HEK293 (cell line): Measurements from ENCODE around the gene ALOX15.

Experiments
- ZNF501 ChIP-seq: fragments of 450-650 bp; formaldehyde crosslinking; IDR thresholded peaks from 2 replicates; pipeline ENCODE4 v1.5.1; 2016; ENCODE audit warnings: missing biosample characterization, missing genetic modification characterization
- ZXDB ChIP-seq: fragments of 450-650 bp; formaldehyde crosslinking; IDR thresholded peaks from 2 replicates; pipeline ENCODE4 v1.5.1; 2016; ENCODE audit warnings: missing biosample characterization, missing genetic modification characterization
- TF ChIP-seq, protein P1 (sequence below): fragments of 450-650 bp; formaldehyde crosslinking; IDR thresholded peaks from 2 replicates; pipeline ENCODE4 v1.5.1; 2016; ENCODE audit warnings: missing biosample characterization, missing genetic modification characterization

DNA sequence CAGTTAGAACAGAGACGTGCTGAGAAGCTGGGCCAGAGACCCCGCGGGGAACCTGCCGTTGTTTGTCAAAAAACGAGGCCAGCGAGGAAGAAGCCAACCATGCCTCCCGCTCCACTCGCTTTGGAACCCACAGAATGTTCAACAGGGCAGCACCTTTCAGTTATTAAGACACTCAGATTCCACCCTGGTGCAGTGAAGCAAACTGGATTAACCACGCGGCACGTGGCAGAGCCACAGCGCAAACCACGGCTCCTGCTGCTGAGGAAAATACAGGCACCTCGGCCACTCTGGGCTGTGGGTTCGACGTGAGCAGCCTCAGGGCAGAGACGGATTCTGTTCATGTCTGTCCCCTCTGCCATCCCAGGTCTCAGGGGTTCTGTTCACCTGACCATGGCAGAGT lies 24.4 kb downstream of the ALOX15 start:
- TF ChIP-seq ZXDB (tag by site-specific recombination) (no peak), ZNF501 (tag by site-specific recombination) (no peak)
- TF ChIP-seq, protein P1, sequence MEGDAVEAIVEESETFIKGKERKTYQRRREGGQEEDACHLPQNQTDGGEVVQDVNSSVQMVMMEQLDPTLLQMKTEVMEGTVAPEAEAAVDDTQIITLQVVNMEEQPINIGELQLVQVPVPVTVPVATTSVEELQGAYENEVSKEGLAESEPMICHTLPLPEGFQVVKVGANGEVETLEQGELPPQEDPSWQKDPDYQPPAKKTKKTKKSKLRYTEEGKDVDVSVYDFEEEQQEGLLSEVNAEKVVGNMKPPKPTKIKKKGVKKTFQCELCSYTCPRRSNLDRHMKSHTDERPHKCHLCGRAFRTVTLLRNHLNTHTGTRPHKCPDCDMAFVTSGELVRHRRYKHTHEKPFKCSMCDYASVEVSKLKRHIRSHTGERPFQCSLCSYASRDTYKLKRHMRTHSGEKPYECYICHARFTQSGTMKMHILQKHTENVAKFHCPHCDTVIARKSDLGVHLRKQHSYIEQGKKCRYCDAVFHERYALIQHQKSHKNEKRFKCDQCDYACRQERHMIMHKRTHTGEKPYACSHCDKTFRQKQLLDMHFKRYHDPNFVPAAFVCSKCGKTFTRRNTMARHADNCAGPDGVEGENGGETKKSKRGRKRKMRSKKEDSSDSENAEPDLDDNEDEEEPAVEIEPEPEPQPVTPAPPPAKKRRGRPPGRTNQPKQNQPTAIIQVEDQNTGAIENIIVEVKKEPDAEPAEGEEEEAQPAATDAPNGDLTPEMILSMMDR, result no peak
